BE2C (cell line): ENCODE results near the gene LMOD3.

Experiments used
- DNase-seq: peaks from one replicate; pipeline ENCODE4 v3.0.0-alpha.2; 2020
- H3K27me3 ChIP-seq: fragments of 250-450 bp; sonication (Bioruptor Pico); 2 replicates; pipeline ENCODE4 v1.5.1; 2020; ENCODE audit warnings: mild to moderate bottlenecking
- H3K36me3 ChIP-seq: fragments of 250-450 bp; sonication (Bioruptor Pico); 2 replicates; pipeline ENCODE4 v1.5.1; 2020; ENCODE audit warnings: mild to moderate bottlenecking
- H3K4me1 ChIP-seq: fragments of 250-450 bp; sonication (Bioruptor Pico); 2 replicates; pipeline ENCODE4 v1.5.1; 2020
- H3K4me3 ChIP-seq: 2 replicates; pipeline ENCODE4 v1.5.1; 2011; ENCODE audit warnings: low read depth, low read length
- H3K9me3 ChIP-seq: fragments of 250-450 bp; sonication (Bioruptor Pico); 2 replicates; pipeline ENCODE4 v1.5.1; 2020
- CTCF ChIP-seq: IDR thresholded peaks from 2 replicates; pipeline ENCODE4 v1.5.1; 2012; ENCODE audit warnings: mild to moderate bottlenecking, low read depth, low read length

The LMOD3 gene

GRCh38 chr3:69072928-69073327, 49.5 kb downstream of the LMOD3 start:
- Histone ChIP-seq H3K27me3 (no peaks in the 10 kb centered on the region), H3K4me1 (peaks cover 12% of the 10 kb centered on the region), H3K36me3 (peaks cover 24% of the 10 kb centered on the region), H3K4me3 (no peak overlapping the region), H3K9me3 (no peaks in the 10 kb centered on the region)
- no peak for DNase-seq
- no peak for TF ChIP-seq CTCF

- Histone ChIP-seq H3K4me1 (no peaks in the 10 kb centered on the region), H3K9me3 (no peaks in the 10 kb centered on the region), H3K4me3 (no peak overlapping the region), H3K36me3 (peaks cover 21% of the 10 kb centered on the region), H3K27me3 (no peaks in the 10 kb centered on the region)
- DNase-seq = no peak
- TF ChIP-seq CTCF = no peak
These were observed 56.3 kb downstream of the LMOD3 start for GRCh38 chr3:69066121-69066520.

- Histone ChIP-seq H3K9me3 (no peaks in the 10 kb centered on the region), H3K36me3 (peaks cover 24% of the 10 kb centered on the region), H3K27me3 (no peaks in the 10 kb centered on the region), H3K4me1 (no peaks in the 10 kb centered on the region), H3K4me3 (no peak overlapping the region)
- no peak for DNase-seq
- TF ChIP-seq CTCF = no peak
These were observed 57.0 kb downstream of the LMOD3 start for GRCh38 chr3:69065318-69065964.

- H3K9me3 ChIP-seq = no peaks in the 10 kb centered on the region
- H3K27me3 ChIP-seq = no peaks in the 10 kb centered on the region
- no peak overlapping the region for H3K4me3 ChIP-seq
- peaks cover 32% of the 10 kb centered on the region for H3K36me3 ChIP-seq
- no peak for DNase-seq
- TF ChIP-seq CTCF = no peak
- no peaks in the 10 kb centered on the region for H3K4me1 ChIP-seq
These were observed 58.8 kb downstream of the LMOD3 start for GRCh38 chr3:69063636-69064035.

GRCh38 chr3:69059688-69060087, 62.7 kb downstream of the LMOD3 start:
- Histone ChIP-seq H3K27me3 (no peaks in the 10 kb centered on the region), H3K4me3 (no peak overlapping the region), H3K4me1 (no peaks in the 10 kb centered on the region), H3K9me3 (no peaks in the 10 kb centered on the region), H3K36me3 (peaks cover 46% of the 10 kb centered on the region)
- no peak for DNase-seq
- TF ChIP-seq CTCF = no peak

- H3K27me3 ChIP-seq = no peaks in the 10 kb centered on the region
- TF ChIP-seq CTCF = no peak
- H3K9me3 ChIP-seq = no peaks in the 10 kb centered on the region
- H3K4me3 ChIP-seq = no peak overlapping the region
- peaks cover 46% of the 10 kb centered on the region for H3K36me3 ChIP-seq
- no peak for DNase-seq
- no peaks in the 10 kb centered on the region for H3K4me1 ChIP-seq
These were observed 63.5 kb downstream of the LMOD3 start for GRCh38 chr3:69058947-69059224.
